ENCODE measurements around the gene ABHD12B. TPM values are rescaled to one million over a fixed set of nuclear protein-coding genes. Genes with fewer than 3 reads are reported as not detected.

Gene ABHD12B
- total and polyA plus RNA-seq, 2 experiments from 2014 or later: 9.0 to 52.8 TPM

DNA sequence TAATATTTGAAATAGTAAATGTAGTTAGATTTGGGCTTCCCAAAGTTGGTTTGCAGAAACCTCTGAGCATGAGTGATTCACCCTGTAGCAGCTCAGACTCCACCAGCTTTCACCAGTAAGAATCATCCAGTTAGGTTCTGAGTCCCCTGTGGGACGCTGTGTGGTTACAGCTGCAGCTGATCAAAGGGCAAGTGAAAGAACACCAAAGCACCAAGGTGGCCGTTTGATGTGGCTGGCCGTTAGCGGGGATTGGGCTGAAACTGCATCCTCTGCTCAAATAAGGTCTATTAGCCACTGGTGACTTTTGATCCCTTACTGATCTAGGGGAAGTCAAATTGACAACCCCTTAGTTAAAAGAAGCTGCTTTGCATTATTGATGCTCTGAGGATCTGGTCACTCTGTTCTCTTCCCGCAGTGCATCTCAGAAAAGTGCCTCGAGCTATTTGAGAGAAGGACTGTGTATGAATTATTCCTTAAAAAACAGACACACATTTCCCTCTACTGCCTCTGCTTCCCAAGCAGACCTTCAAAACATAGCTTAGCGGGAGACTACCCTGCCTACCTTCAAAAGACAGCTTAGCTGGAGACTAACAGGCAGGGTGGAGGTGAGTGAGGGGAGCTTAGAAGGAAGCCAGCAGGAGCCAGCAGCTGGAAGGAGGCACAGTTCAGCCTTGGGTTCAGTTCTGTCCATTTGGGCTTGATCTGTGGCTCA lies 3.7 kb downstream of the ABHD12B start (continued):
- TF ChIP-seq, protein P1, sequence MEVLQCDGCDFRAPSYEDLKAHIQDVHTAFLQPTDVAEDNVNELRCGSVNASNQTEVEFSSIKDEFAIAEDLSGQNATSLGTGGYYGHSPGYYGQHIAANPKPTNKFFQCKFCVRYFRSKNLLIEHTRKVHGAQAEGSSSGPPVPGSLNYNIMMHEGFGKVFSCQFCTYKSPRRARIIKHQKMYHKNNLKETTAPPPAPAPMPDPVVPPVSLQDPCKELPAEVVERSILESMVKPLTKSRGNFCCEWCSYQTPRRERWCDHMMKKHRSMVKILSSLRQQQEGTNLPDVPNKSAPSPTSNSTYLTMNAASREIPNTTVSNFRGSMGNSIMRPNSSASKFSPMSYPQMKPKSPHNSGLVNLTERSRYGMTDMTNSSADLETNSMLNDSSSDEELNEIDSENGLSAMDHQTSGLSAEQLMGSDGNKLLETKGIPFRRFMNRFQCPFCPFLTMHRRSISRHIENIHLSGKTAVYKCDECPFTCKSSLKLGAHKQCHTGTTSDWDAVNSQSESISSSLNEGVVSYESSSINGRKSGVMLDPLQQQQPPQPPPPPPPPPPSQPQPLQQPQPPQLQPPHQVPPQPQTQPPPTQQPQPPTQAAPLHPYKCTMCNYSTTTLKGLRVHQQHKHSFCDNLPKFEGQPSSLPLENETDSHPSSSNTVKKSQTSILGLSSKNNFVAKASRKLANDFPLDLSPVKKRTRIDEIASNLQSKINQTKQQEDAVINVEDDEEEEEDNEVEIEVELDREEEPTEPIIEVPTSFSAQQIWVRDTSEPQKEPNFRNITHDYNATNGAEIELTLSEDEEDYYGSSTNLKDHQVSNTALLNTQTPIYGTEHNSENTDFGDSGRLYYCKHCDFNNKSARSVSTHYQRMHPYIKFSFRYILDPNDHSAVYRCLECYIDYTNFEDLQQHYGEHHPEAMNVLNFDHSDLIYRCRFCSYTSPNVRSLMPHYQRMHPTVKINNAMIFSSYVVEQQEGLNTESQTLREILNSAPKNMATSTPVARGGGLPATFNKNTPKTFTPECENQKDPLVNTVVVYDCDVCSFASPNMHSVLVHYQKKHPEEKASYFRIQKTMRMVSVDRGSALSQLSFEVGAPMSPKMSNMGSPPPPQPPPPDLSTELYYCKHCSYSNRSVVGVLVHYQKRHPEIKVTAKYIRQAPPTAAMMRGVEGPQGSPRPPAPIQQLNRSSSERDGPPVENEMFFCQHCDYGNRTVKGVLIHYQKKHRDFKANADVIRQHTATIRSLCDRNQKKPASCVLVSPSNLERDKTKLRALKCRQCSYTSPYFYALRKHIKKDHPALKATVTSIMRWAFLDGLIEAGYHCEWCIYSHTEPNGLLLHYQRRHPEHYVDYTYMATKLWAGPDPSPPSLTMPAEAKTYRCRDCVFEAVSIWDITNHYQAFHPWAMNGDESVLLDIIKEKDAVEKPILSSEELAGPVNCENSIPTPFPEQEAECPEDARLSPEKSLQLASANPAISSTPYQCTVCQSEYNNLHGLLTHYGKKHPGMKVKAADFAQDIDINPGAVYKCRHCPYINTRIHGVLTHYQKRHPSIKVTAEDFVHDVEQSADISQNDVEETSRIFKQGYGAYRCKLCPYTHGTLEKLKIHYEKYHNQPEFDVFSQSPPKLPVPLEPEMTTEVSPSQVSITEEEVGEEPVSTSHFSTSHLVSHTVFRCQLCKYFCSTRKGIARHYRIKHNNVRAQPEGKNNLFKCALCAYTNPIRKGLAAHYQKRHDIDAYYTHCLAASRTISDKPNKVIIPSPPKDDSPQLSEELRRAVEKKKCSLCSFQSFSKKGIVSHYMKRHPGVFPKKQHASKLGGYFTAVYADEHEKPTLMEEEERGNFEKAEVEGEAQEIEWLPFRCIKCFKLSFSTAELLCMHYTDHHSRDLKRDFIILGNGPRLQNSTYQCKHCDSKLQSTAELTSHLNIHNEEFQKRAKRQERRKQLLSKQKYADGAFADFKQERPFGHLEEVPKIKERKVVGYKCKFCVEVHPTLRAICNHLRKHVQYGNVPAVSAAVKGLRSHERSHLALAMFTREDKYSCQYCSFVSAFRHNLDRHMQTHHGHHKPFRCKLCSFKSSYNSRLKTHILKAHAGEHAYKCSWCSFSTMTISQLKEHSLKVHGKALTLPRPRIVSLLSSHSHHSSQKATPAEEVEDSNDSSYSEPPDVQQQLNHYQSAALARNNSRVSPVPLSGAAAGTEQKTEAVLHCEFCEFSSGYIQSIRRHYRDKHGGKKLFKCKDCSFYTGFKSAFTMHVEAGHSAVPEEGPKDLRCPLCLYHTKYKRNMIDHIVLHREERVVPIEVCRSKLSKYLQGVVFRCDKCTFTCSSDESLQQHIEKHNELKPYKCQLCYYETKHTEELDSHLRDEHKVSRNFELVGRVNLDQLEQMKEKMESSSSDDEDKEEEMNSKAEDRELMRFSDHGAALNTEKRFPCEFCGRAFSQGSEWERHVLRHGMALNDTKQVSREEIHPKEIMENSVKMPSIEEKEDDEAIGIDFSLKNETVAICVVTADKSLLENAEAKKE (CRISPR knock-in tag; IDR thresholded peaks at IDR 0.05): no peak
- TF ChIP-seq REST (IDR thresholded peaks at IDR 0.05; ENCODE audit: unreplicated experiment): no peak
- no peak for TF ChIP-seq CREB1 (CRISPR knock-in tag; IDR thresholded peaks at IDR 0.05; ENCODE audit: low read depth)
- no peak for TF ChIP-seq NANOG (IDR thresholded peaks at IDR 0.05; ENCODE audit: borderline replicate concordance)
- no peak for TF ChIP-seq EZH2 (IDR thresholded peaks at IDR 0.05; ENCODE audit: low read depth, unreplicated experiment)
- TF ChIP-seq ZNF114 (CRISPR knock-in tag; IDR thresholded peaks at IDR 0.05): no peak

Data from GM23338 (cell line).